Islet precursor cell (in vitro differentiated cells): ENCODE measurements around the gene CREM.

Source experiments
- DNase-seq: peaks from one replicate; pipeline ENCODE4 v3.0.0-alpha.2; 2018

CREM gene

GRCh38 chr10:35224045-35224740 is 97.5 kb downstream of the CREM start:
- DNase-seq: no peak

- DNase-seq: no peak
Observed at GRCh38 chr10:35225204-35225603, 98.6 kb downstream of the CREM start.

GRCh38 chr10:35226507-35226906 is 99.9 kb downstream of the CREM start:
- no peak for DNase-seq

- no peak for DNase-seq
Observed at GRCh38 chr10:35228058-35228457, 101.4 kb downstream of the CREM start.

GRCh38 chr10:35231646-35232045 is 105.0 kb downstream of the CREM start:
- DNase-seq: no peak

GRCh38 chr10:35232527-35232926 is 105.9 kb downstream of the CREM start:
- no peak for DNase-seq

- DNase-seq: no peak
Observed at GRCh38 chr10:35234073-35234472, 107.4 kb downstream of the CREM start.

GRCh38 chr10:35236739-35237138 is 110.1 kb downstream of the CREM start:
- no peak for DNase-seq

- no peak for DNase-seq
Observed at GRCh38 chr10:35237766-35238512, 111.3 kb downstream of the CREM start.

- no peak for DNase-seq
Observed at GRCh38 chr10:35244549-35244948, 117.9 kb downstream of the CREM start.

- DNase-seq: no peak
Observed at GRCh38 chr10:35246770-35247343, 120.2 kb downstream of the CREM start.

- no peak for DNase-seq
Observed at GRCh38 chr10:35251373-35252100, 124.9 kb downstream of the CREM start.

- DNase-seq: no peak
Observed at GRCh38 chr10:35257057-35257983, 130.7 kb downstream of the CREM start.

- DNase-seq: peak; percentile 70
Observed at GRCh38 chr10:35259769-35260397, 133.2 kb downstream of the CREM start.

GRCh38 chr10:35262436-35262835 is 135.8 kb downstream of the CREM start:
- no peak for DNase-seq
